Epidermal melanocyte (primary cell): ENCODE measurements around the gene GPR39.

Source experiments
- DNase-seq: peaks from one replicate; pipeline ENCODE4 v3.0.0; 2011; ENCODE audit warnings: low spot score; ENCODE audit not compliant: insufficient read length

The GPR39 gene

GRCh38 chr2:132597831-132598230 lies 181.2 kb downstream of the GPR39 start:
- DNase-seq, result no peak

DNA sequence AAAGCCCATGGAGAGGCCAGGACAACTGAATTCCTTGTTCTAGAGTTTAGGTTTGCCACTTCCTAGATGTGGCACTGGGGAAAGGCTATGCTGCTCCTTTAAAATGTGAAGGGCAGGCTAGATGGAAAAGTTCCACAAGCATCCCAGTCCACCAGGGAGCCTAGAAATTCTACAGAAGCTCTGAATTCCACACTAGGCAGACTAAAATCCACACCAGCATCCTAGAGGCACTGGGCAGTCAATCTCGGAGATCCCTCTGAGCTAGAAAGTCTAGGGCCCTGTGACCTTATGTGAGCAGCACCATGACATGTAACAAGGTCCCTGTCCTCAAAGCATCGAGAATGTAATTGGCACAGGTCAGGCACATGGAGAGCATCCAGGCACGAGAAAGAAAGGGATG lies 181.9 kb downstream of the GPR39 start:
- no peak for DNase-seq

DNA sequence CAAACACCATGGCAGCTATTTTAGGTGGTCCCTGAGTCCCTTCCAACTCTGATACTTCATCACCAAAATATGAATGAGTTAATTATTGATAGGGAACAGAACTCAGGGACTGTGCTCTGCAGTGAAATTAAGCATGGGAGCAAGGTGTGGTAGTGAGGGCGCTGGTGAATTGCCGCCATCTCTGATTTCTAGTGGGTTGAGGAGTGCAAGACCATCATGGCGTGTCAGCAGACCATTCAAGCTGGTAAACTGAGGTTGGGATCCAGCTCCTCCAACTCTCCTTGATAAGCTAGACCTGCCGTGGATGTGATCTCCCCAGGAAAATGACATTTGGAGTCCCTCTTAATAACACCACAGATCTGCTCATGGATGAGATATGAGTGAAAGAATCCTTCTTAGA lies 183.0 kb downstream of the GPR39 start:
- DNase-seq, result no peak

DNA sequence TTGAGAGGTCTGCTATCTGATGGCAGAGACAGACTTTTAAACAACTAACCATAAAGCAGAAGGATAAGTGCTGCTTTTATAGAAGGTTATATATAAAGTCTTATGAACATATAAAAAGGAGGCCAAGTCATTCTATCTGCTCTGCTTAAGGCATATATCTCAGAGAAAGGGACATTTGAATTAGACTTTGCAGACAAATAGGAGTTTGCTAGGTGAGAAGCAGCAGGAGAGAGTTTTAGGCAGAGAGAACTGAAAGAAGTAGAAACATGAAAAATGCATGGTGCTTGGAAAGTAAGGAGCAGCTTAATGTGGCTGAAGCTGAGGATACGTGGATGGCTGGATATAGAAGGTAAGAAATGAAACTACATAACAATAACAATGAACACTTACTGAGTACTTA lies 188.0 kb downstream of the GPR39 start:
- DNase-seq, result no peak

- DNase-seq, result no peak
Observed at GRCh38 chr2:132605236-132606180, 188.9 kb downstream of the GPR39 start.

DNA sequence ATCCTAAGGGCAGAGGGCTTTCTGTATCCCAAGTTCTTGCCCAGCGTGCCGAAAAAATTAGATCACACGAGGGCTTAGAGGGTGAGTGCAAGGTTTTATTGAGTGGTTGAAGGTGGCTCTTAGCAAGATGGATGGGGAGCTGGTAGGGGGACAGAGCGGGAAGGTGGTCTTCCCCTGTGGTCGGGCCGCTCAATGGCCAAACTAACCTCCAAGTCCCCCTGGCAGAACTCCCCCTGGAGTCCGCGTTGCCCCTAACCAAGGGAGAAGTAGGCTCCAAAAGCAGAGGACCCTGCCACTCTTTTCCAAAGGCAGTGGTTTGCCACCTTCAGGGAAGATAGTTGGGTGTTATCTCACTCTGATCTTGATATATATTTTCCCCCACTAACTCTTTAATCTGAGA lies 190.0 kb downstream of the GPR39 start:
- no peak for DNase-seq

GRCh38 chr2:132607426-132608090 lies 191.0 kb downstream of the GPR39 start:
- DNase-seq, result no peak

GRCh38 chr2:132608311-132608710 lies 191.7 kb downstream of the GPR39 start:
- DNase-seq, result no peak

DNA sequence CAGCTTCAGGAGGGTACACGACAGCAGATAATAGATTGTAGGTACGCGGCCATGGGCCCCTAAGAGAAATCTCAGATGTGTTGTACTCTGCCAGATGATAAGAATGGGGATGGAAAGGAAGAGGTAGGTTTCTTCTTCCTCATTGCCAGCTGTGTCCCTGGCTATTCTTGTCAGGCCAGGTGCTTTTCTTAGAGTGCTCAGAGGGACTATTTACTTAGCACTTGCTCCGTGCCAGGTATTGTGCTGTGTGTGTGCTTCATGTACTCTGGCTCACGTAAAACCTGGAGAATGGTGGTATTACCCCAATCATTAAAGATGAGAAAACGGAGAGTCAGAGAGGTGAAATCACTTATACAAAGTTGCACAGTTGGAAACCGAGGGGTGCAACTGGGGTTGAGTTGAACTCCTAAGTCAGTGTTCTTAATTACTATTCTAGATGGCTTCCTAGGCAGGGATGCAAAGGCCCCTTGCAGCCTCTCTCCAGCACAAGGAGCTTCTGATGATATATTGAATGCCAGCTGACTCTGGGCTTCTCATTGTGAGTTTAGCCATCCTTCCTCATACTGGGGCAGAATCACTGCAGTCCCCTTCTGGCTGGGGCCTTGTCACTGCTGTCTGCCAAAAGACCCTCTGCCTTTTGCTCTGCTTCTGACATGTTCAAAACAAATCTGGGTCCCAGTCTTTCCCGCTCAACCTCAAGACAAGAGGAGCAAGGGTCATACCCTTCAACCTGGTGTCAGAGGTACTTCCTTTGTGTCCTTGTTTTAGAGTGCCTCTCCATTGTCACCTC lies 192.7 kb downstream of the GPR39 start:
- no peak for DNase-seq

GRCh38 chr2:132611719-132612118 lies 195.1 kb downstream of the GPR39 start:
- DNase-seq, result no peak

DNA sequence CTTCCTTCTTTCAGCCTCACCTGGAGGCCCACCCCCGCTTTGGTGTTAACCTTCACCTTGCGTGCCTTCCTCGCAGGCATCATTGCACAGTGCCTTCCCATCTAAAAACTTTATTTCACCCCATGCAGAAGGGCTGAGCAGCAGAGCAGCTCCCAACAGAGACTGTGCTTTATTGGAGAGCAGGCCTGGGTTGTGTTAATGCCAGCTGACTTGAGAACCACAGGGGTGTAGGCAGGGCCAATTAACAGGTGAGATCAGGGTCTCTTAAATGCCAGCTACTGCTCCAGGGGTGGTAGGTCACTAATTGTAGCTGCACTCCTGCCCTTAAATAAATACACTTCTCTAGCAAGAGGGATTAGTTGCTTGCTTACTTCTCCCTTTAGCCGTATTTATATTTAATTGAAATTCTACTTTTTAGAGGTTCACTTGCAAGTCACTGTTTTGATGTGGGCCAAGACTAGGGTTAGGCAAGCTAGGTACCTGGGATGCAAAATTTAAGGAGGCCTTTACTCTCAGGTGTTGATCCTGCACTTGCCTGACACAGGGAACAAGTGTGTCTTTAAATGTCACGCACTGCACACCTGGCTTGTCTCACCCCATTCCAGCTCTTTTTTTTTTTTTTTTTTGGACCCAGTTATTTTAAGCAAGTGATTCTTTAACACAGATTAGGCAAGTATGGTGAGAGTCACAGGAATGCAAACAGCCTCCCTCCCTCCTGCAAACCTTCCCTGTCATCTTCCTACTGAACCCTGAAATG lies 198.9 kb downstream of the GPR39 start:
- DNase-seq, result no peak

- DNase-seq, result no peak
Observed at GRCh38 chr2:132617989-132618388, 201.4 kb downstream of the GPR39 start.

- no peak for DNase-seq
Observed at GRCh38 chr2:132618734-132619133, 202.1 kb downstream of the GPR39 start.

- DNase-seq, result no peak
Observed at GRCh38 chr2:132620115-132620514, 203.5 kb downstream of the GPR39 start.

DNA sequence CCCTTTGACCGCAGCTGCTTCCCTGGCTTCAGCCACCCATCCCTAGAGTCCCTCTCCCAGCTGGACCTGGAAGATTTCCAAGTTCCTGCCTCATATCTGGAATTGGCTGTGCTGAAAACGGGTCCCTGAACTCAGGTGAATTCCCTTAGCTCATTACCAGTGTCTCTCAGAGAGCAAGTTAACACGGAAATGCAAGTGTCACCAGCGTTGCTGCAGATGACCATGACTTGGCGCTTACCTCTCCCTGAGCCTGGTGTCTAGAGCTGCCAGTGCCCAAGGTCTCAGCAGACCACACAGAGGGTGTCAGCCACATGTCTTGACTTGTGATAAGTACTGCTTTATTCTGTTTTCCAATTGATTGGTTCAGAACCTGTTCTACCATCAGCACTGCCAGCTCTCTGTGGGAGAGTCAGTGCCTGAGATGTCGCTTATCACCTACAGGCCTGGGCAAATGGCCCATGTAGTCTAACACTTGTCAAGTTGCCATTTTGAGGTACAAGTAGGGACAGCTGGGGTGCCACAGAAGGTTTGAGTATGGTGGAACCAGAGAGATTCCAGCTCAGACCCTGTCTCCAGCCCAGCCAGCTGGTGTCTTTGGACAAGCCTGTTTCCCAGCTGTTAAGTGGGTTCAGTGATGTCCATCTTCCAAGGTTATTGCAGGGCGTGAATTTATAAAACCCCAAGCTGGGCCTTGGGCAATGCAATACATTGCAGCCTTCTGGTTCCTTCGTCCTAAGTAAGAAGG lies 204.7 kb downstream of the GPR39 start:
- no peak for DNase-seq

- DNase-seq, result no peak
Observed at GRCh38 chr2:132623096-132623839, 206.7 kb downstream of the GPR39 start.

- DNase-seq, result no peak
Observed at GRCh38 chr2:132627536-132627935, 210.9 kb downstream of the GPR39 start.

GRCh38 chr2:132632000-132632649 lies 215.5 kb downstream of the GPR39 start:
- DNase-seq, result no peak

DNA sequence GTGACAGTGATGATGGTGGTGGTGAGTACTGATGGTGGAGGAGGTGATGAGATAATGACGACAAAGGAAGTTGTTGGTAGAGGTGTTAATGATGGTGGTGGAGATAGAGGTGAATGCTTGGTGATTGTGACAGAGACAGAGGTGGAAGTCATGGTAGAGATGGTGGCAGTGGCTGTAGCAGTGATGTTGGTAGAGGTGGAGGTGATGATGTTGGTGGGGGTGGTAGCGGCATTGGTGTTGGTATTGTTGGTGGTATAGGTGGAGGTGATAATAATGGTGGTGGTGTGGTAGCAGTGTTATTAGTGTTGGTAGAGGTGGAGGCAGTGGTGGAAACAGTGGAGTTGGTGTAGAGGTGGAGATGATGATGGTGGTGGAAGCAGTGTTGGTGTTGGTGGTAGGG lies 217.0 kb downstream of the GPR39 start:
- DNase-seq, result no peak
